ENCODE measurements around the gene UPK1A. TPM values are rescaled to one million over a fixed set of nuclear protein-coding genes. Genes with fewer than 3 reads are reported as not detected.

The UPK1A gene
- total RNA-seq, 1 donor from 2014 or later, result not detected

DNA sequence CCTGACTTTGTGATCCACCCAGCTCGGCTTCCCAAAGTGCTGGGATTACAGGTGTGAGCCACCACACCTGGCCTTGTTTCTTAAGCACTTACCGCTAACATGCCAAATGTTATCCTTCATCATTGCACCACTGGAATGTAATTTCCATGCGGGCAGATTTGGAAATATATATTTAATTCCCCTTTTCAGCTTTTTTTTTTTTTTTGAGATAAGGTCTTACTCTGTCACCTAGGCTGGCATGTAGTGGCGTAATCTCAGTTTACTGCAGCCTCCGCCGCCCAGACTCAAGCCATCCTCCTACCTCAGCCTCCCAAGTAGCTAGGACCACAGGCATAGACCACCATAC, 4.3 kb upstream of the UPK1A start:
- no peaks in the 10 kb centered on the region for H3K27me3 Mint-ChIP-seq (ENCODE audit: unreplicated experiment)
- H3K4me1 Mint-ChIP-seq (ENCODE audit: unreplicated experiment), result no peaks in the 10 kb centered on the region
- no peak overlapping the region for H3K27ac Mint-ChIP-seq (ENCODE audit: unreplicated experiment)
- DNase-seq (ENCODE audit: extremely low spot score, unreplicated experiment), result no peak
- no peaks in the 10 kb centered on the region for H3K9me3 Mint-ChIP-seq (ENCODE audit: unreplicated experiment)
- TF ChIP-seq CTCF (IDR thresholded peaks at IDR 0.05), result no peak
- peaks cover 28% of the 10 kb centered on the region for H3K36me3 Mint-ChIP-seq (ENCODE audit: unreplicated experiment)
- no peak overlapping the region for H3K4me3 Mint-ChIP-seq (ENCODE audit: unreplicated experiment)

- no peak for TF ChIP-seq CTCF (IDR thresholded peaks at IDR 0.05)
- Mint-ChIP-seq H3K4me3 (ENCODE audit: unreplicated experiment) (no peak overlapping the region), H3K36me3 (ENCODE audit: unreplicated experiment) (peaks cover 16% of the 10 kb centered on the region), H3K27ac (ENCODE audit: unreplicated experiment) (no peak overlapping the region), H3K27me3 (ENCODE audit: unreplicated experiment) (peaks cover 2% of the 10 kb centered on the region), H3K4me1 (ENCODE audit: unreplicated experiment) (no peaks in the 10 kb centered on the region), H3K9me3 (ENCODE audit: unreplicated experiment) (no peaks in the 10 kb centered on the region)
- no peak for DNase-seq (ENCODE audit: extremely low spot score, unreplicated experiment)
Observed at GRCh38 chr19:35663981-35664380, 2.3 kb upstream of the UPK1A start.

DNA sequence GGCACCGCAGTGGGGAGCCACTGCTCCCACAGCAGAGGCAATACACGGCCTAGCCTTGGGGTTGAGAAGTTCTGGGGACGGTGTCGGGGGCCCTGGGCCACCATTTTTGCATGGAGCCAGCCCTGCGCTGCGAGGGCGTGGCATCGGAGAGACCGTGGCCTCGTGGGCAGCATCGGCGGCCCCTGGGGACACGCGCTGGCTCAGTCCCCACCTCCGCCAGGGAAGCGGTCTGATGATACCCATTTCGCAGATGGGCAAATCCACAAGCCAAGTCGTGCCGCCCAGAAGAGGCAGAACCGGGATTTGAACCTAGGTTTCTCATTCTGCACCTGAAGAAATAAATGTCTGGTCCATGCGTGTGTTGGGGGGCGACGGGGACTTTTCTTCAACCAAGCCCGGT, 1.2 kb upstream of the UPK1A start:
- H3K4me1 Mint-ChIP-seq (ENCODE audit: unreplicated experiment), result no peaks in the 10 kb centered on the region
- H3K4me3 Mint-ChIP-seq (ENCODE audit: unreplicated experiment), result no peak overlapping the region
- peaks cover 13% of the 10 kb centered on the region for H3K36me3 Mint-ChIP-seq (ENCODE audit: unreplicated experiment)
- no peak overlapping the region for H3K27ac Mint-ChIP-seq (ENCODE audit: unreplicated experiment)
- no peak for TF ChIP-seq CTCF (IDR thresholded peaks at IDR 0.05)
- no peak for DNase-seq (ENCODE audit: extremely low spot score, unreplicated experiment)
- H3K9me3 Mint-ChIP-seq (ENCODE audit: unreplicated experiment), result no peaks in the 10 kb centered on the region
- H3K27me3 Mint-ChIP-seq (ENCODE audit: unreplicated experiment), result peaks cover 8% of the 10 kb centered on the region

DNA sequence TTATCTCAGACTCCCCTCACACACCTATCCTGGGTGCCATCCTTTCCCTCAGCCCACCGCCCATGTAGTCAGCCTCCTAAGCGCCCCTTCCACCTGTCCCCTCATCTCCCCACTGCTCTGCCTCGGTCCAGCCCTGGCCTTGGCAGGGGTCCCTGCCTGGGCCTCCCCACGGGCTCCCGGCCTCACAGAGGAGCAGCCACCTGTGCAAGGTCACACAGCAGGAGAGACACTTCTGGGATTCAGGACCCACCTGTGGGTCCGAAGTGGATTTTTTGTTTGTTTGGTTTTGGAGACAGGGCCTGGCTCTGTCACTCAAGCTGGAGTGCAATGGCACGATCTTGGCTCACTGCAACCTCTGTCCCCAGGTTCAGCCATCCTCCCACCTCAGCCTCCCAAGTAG, 713 bp upstream of the UPK1A start:
- Mint-ChIP-seq H3K4me1 (ENCODE audit: unreplicated experiment) (no peaks in the 10 kb centered on the region), H3K9me3 (ENCODE audit: unreplicated experiment) (no peaks in the 10 kb centered on the region), H3K36me3 (ENCODE audit: unreplicated experiment) (peaks cover 13% of the 10 kb centered on the region), H3K27ac (ENCODE audit: unreplicated experiment) (no peak overlapping the region), H3K27me3 (ENCODE audit: unreplicated experiment) (peaks cover 9% of the 10 kb centered on the region), H3K4me3 (ENCODE audit: unreplicated experiment) (no peak overlapping the region)
- TF ChIP-seq CTCF (IDR thresholded peaks at IDR 0.05), result no peak
- DNase-seq (ENCODE audit: extremely low spot score, unreplicated experiment), result no peak

GRCh38 chr19:35669566-35669965, 3.2 kb downstream of the UPK1A start:
- no peaks in the 10 kb centered on the region for H3K9me3 Mint-ChIP-seq (ENCODE audit: unreplicated experiment)
- peaks cover 8% of the 10 kb centered on the region for H3K4me1 Mint-ChIP-seq (ENCODE audit: unreplicated experiment)
- H3K27me3 Mint-ChIP-seq (ENCODE audit: unreplicated experiment), result peaks cover 15% of the 10 kb centered on the region
- H3K4me3 Mint-ChIP-seq (ENCODE audit: unreplicated experiment), result no peak overlapping the region
- no peak for DNase-seq (ENCODE audit: extremely low spot score, unreplicated experiment)
- no peaks in the 10 kb centered on the region for H3K36me3 Mint-ChIP-seq (ENCODE audit: unreplicated experiment)
- TF ChIP-seq CTCF (IDR thresholded peaks at IDR 0.05), result no peak
- H3K27ac Mint-ChIP-seq (ENCODE audit: unreplicated experiment), result no peak overlapping the region

All from osteocyte (in vitro differentiated cells).